ENCODE measurements around the gene PLAC8L1.

- TF ChIP-seq CTCF (IDR thresholded peaks at IDR 0.05) (no peak), POLR2AphosphoS5 (IDR thresholded peaks at IDR 0.05) (no peak)
Measured at GRCh38 chr5:146089287-146089686, 16.1 kb downstream of the PLAC8L1 start.
